Upper lobe of left lung (tissue), 4 donors: ENCODE measurements around the gene MEX3D.

Experiments
- CTCF ChIP-seq, 6 experiments: fragments of 450-650 bp in 4 of 6; fragments of 200-600 bp in 2 of 6; sonication (generic) in 2 of 6; IDR thresholded peaks; one replicate each; pipeline ENCODE4 v1.5.1; 2016 to 2019; ENCODE audit warnings: antibody characterized with exemption in 6 of 6
- EP300 ChIP-seq, 4 donors: sonication (generic); formaldehyde crosslinking; IDR thresholded peaks; one replicate each; pipeline ENCODE4 v1.5.1; 2017; ENCODE audit warnings: antibody characterized with exemption in 4 of 4, control low read depth in 2 of 4
- POLR2AphosphoS5 ChIP-seq, 2 donors: sonication (generic); formaldehyde crosslinking; IDR thresholded peaks; one replicate each; pipeline ENCODE4 v1.5.1; 2017; ENCODE audit warnings: antibody characterized with exemption in 2 of 2

GRCh38 chr19:1569997-1570396 is 1.9 kb upstream of the MEX3D start:
- TF ChIP-seq POLR2AphosphoS5 (IDR thresholded peaks at IDR 0.05) (no peak), CTCF (IDR thresholded peaks at IDR 0.05) (no peak), EP300 (IDR thresholded peaks at IDR 0.05) (no peak)
